Suprapubic skin (tissue), 4 donors: ENCODE results near the gene TXNL1. TPM values are rescaled to one million over a fixed set of nuclear protein-coding genes. Genes with fewer than 3 reads are reported as not detected.

ENCODE experiments used
- DNase-seq, 2 donors: peaks; one replicate each; pipeline ENCODE4 v3.0.0-alpha.2; 2019; ENCODE audit warnings: low spot score in 2 of 2
- H3K27ac ChIP-seq: fragments of 200-600 bp; sonication (generic); one replicate; pipeline ENCODE4 v1.5.1; 2019
- H3K27me3 ChIP-seq: fragments of 200-600 bp; sonication (generic); one replicate; pipeline ENCODE4 v1.5.1; 2019
- H3K36me3 ChIP-seq: fragments of 200-600 bp; sonication (generic); one replicate; pipeline ENCODE4 v1.5.1; 2019
- H3K4me1 ChIP-seq: fragments of 200-600 bp; sonication (generic); one replicate; pipeline ENCODE4 v1.5.1; 2019
- H3K4me3 ChIP-seq: fragments of 200-600 bp; sonication (generic); one replicate; pipeline ENCODE4 v1.5.1; 2019; ENCODE audit warnings: mild to moderate bottlenecking
- H3K9me3 ChIP-seq: fragments of 200-600 bp; sonication (generic); one replicate; pipeline ENCODE4 v1.5.1; 2019
- CTCF ChIP-seq, 2 donors: fragments of 200-600 bp in 1 of 2; fragments of 450-650 bp in 1 of 2; sonication (generic) in 1 of 2; IDR thresholded peaks; one replicate each; pipeline ENCODE4 v1.5.1; 2016 to 2019; ENCODE audit warnings: antibody characterized with exemption in 2 of 2, mild to moderate bottlenecking in 1 of 2, moderate library complexity in 1 of 2
- EP300 ChIP-seq: sonication (generic); formaldehyde crosslinking; IDR thresholded peaks from one replicate; pipeline ENCODE4 v1.6.1; 2017; ENCODE audit warnings: antibody characterized with exemption
- POLR2A ChIP-seq, 2 donors: fragments of 450-650 bp; IDR thresholded peaks; one replicate each; pipeline ENCODE4 v1.6.1; 2017; ENCODE audit warnings: antibody characterized with exemption in 2 of 2, mild to moderate bottlenecking in 2 of 2, moderate library complexity in 2 of 2
- POLR2AphosphoS5 ChIP-seq, 3 donors: sonication (generic); formaldehyde crosslinking; IDR thresholded peaks; one replicate each; pipeline ENCODE4 v1.6.1; 2017; ENCODE audit warnings: antibody characterized with exemption in 3 of 3
- WGBS: methylation state at CpG from one replicate; pipeline ENCODE4 v1.1.5; 2018; 5-methylcytosine and 5-hydroxymethylcytosine counted together
- total RNA-seq, 4 donors: library from RNA; depleted of rRNA; stranded (reverse); fragments of >200 nt; gene quantifications; one replicate each; pipeline ENCODE4 v1.1.0, GENCODE V29; 2016

Gene TXNL1
- total RNA-seq, 4 donors from 2014 or later: 23.7 to 57.8 (median 47.8) TPM

GRCh38 chr18:56569416-56569815 is 69.0 kb downstream of the TXNL1 start:
- no peak overlapping the region for H3K27ac ChIP-seq
- H3K36me3 ChIP-seq: no peaks in the 10 kb centered on the region
- 77% methylated on average over 1 of the region's 1 CpG for WGBS
- no peak for DNase-seq
- H3K9me3 ChIP-seq: no peaks in the 10 kb centered on the region
- TF ChIP-seq POLR2A (IDR thresholded peaks at IDR 0.05) (no peak), CTCF (IDR thresholded peaks at IDR 0.05) (no peak), EP300 (no peak), POLR2AphosphoS5 (IDR thresholded peaks at IDR 0.05) (no peak)
- H3K4me1 ChIP-seq: peaks cover 13% of the 10 kb centered on the region
- no peaks in the 10 kb centered on the region for H3K27me3 ChIP-seq
- H3K4me3 ChIP-seq: no peak overlapping the region

DNA sequence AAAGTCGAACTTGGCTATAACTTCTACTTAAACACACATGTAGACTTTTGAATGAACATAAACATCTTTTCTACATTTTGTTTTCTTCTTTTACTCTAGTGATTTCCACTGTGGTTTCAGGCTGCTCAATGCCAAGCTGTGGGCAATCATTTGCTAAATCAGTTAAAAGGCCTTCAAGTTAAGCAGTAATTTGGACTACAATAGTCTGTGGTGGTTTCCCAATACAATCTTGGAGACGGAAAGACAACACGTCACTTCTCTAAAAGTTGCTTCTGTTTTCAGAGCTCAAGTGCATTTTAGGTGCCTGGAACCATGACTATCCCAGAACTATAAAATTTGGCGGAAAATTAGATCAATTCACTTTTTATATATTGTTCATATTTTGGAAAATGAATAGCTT is 69.4 kb downstream of the TXNL1 start:
- no peak for TF ChIP-seq EP300
- no peak for TF ChIP-seq POLR2A (IDR thresholded peaks at IDR 0.05)
- no peak for TF ChIP-seq POLR2AphosphoS5 (IDR thresholded peaks at IDR 0.05)
- Histone ChIP-seq H3K9me3 (no peaks in the 10 kb centered on the region), H3K27ac (peak overlapping the region; percentile 38), H3K27me3 (no peaks in the 10 kb centered on the region), H3K36me3 (no peaks in the 10 kb centered on the region), H3K4me1 (peaks cover 12% of the 10 kb centered on the region), H3K4me3 (no peak overlapping the region)
- 71% methylated on average over 4 of the region's 4 CpGs for WGBS
- DNase-seq: no peak

DNA sequence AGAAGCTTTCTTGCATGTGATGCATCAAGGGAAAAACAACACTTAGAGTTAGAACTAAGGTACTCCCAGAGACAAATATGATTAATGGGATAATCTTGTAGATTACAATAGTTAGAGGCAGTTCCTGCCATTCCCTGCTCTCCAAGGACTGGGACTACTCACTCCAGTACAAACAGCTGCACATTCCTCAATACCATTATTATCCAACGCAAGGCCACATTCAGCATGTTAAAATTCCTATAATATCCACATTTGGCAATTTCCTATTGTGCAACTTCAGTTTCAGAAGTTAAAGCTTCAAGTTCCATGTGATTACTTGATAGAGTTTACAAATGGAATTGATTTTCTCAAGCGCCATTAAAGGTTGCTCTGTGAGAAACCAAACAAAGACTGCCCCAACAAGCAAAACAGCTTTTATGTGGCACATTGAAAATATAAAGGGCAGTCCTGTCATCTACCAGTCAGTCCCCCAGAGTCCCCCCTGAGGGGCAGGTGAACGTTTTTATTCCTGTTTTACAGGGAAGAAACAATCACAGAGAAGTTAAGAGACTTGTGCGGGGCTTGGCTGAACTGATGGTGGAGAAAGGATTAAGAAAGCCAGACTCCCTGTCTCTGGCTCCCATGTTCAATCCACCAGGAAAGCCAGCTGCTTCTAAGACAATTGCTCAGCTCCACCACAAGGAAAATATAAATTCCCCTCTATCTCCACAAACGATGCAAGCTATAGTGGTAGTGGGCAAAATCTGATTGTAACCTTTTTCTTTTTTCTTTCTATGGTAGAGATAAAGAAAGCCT is 72.6 kb downstream of the TXNL1 start:
- no peak for DNase-seq
- no peaks in the 10 kb centered on the region for H3K9me3 ChIP-seq
- H3K36me3 ChIP-seq: no peaks in the 10 kb centered on the region
- peak in 1 of 3 donors; percentile 76 for TF ChIP-seq POLR2AphosphoS5 (IDR thresholded peaks at IDR 0.05)
- TF ChIP-seq CTCF (IDR thresholded peaks at IDR 0.05): no peak
- WGBS: 57% methylated on average over 5 of the region's 5 CpGs
- H3K27me3 ChIP-seq: no peaks in the 10 kb centered on the region
- peaks cover 12% of the 10 kb centered on the region for H3K4me1 ChIP-seq
- no peak overlapping the region for H3K4me3 ChIP-seq
- peak overlapping the region; percentile 66 for H3K27ac ChIP-seq

DNA sequence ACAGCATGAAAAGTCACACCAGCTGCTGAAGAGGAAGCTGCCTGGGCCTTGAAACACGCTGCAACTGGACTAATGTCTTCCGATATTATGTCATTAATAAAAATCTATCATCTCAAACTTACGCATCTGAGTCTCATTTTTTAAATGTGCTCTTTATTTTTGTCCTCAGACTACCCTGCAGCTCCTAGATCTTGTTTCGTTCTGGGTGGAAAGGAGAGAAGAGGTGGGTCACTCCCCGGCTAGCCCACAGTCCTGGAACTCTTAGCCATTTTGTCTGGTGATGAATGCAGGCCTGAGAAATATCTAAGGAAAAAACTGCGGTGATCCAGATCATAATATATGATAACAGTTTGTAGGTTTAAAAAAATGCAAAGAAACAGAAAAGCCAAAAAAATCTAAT is 73.3 kb downstream of the TXNL1 start:
- no peak for TF ChIP-seq POLR2A (IDR thresholded peaks at IDR 0.05)
- no peak for TF ChIP-seq EP300
- no peak for TF ChIP-seq CTCF (IDR thresholded peaks at IDR 0.05)
- no peak for TF ChIP-seq POLR2AphosphoS5 (IDR thresholded peaks at IDR 0.05)
- no peaks in the 10 kb centered on the region for H3K9me3 ChIP-seq
- DNase-seq: no peak
- no peak overlapping the region for H3K4me3 ChIP-seq
- H3K27me3 ChIP-seq: no peaks in the 10 kb centered on the region
- peaks cover 12% of the 10 kb centered on the region for H3K4me1 ChIP-seq
- H3K27ac ChIP-seq: peak overlapping the region; percentile 49
- H3K36me3 ChIP-seq: no peaks in the 10 kb centered on the region
- 70% methylated on average over 6 of the region's 6 CpGs for WGBS

DNA sequence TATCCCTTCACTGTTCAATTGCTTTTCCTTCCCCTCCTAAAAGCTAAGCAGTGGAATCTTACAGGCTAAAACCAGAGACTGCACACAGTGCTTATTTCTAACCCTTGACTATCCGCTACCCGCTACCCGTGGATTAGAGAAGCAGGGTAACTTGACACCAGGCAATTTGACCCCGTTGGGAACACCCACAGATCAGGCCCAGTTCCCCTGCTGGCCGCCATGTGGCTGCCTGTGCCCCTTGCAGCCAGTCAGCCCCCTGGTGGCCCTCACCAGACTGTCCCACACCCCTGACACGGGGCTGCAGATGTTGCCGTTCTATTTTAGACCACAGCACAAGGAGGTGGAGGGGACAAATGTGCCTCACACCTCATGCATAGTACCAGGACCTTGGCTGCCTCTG is 74.8 kb downstream of the TXNL1 start:
- Histone ChIP-seq H3K9me3 (no peaks in the 10 kb centered on the region), H3K4me3 (no peak overlapping the region), H3K4me1 (peaks cover 12% of the 10 kb centered on the region), H3K27me3 (no peaks in the 10 kb centered on the region), H3K27ac (no peak overlapping the region), H3K36me3 (no peaks in the 10 kb centered on the region)
- TF ChIP-seq POLR2AphosphoS5 (IDR thresholded peaks at IDR 0.05) (no peak), POLR2A (IDR thresholded peaks at IDR 0.05) (no peak), EP300 (no peak), CTCF (IDR thresholded peaks at IDR 0.05) (no peak)
- WGBS: 91% methylated on average over 7 of the region's 7 CpGs
- DNase-seq: no peak
